Stimulated activated CD8-positive, alpha-beta memory T cell treated with anti-CD3 and anti-CD28 coated beads, Interleukin-7, amount 100 ng/mL, for 24 hours (primary cell): ENCODE measurements around the gene SLC25A39.

Experiments used
- DNase-seq: peaks from one replicate; pipeline ENCODE4 v3.0.0-alpha.2; 2020; ENCODE audit warnings: low read depth

Gene SLC25A39

DNA sequence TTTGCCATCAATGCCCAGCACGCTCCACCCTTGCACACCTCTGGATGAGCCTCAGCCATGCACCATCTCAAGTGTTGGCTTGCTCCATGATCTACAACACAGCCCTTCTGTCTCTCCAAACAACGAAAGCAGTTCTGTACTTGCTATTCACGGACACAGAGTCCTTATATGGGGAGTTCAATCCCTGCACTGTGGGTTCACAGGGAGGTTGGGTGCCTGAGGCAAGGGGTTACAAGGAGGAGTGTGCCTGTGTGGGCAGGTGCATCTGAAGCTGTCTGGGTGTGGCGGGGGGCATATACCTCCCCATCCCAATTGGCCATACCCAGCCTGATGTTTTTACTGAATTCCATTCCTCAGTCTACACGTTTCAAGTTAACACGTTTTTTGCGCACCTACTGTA lies 10.6 kb downstream of the SLC25A39 start:
- DNase-seq = no peak

DNA sequence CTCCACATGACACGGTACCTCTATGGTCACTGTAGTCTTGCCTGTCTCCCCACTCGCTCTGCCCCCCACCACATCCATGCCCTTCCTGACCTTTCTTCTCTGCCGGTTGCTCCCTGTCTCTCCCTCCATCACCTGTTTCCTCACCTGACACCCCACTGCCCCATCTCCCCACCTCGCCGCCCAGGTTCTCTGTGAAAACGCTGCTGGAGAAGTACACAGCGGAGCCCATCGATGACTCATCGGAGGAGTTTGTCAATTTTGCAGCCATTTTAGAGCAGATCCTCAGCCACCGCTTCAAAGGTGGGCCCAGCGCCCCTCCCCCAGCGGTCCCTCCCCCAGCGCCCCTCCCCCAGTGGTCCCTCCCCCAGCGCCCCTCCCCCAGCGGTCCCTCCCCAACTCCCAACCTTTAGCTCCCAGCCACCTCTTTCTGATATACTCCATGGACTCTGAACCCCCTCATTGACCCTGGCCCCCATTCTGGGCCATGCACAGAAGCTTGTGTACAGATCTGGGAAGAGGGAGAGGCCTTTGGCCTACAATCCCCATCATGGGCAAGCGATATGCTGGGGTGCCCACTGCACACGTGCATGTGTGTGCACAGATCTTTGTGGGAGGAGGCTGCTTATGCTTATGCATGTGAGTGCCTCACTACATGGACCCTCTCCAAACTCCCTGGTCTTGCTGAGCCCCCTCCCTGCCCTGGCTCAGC lies 12.1 kb downstream of the SLC25A39 start:
- no peak for DNase-seq

DNA sequence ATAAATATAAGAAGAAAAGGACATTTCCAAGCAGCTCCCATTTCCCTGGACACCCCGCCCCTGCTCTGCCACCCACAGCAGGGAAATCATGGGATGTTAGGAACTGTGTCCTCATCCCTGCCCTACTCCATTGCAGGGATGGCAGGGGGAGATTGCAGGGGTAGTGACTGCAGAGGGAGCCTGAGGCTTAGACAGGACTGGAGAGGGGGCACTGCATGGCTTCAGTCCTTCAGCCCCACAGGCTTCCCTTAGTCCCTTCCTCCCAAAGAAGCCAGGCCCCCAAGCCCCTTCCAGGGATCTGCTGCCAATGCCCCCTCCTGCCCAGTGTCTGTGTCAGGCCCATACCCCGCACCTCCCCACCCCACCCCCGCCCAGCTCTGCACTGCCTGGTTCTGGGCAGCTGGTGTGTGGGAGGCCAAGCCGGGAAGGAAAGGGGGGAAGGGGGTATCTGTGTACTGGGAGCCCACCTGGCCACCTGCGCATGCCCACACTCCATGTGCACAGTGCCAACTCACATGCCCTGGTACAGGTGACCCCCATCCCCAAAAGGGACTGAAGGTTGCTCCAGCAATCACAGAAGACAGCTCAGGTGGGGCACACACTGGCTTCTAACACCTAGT lies 13.0 kb downstream of the SLC25A39 start:
- no peak for DNase-seq

DNA sequence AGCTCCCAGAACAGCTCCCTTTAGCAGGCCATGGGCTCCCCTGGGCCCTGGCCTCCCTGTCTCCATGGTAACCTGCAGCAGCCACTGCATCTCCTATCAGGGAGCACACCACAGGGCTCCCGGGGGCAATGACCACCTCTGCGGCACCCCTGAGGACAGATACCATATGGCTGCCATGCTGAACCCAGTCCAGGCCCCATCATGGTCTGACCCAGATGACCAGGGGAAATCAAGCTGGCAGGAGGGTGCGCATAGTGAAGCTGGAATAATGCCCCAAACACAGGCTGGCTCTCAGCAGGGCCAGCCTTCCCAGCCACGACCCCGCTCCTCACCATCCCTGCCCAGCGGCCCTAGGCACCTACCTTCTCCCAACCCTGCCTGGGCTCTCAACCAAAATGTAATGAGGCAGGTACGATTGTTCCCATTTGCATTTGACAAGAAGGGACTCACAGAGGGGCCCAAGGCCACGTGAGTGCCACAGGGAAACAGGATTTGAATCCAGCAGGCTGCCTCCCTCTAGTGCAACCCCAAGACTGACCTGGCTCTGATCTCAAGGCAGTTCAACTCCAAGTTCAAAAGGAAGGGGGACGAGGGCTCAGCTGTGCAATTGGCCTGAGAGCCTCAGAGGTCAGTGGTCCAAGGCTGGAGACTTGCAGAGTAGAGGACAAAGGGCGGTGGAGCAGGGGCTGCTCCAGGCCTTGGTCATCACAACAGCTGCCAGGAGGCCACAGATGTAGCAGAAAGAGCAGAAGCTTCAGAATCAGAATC lies 13.8 kb downstream of the SLC25A39 start:
- DNase-seq = no peak

DNA sequence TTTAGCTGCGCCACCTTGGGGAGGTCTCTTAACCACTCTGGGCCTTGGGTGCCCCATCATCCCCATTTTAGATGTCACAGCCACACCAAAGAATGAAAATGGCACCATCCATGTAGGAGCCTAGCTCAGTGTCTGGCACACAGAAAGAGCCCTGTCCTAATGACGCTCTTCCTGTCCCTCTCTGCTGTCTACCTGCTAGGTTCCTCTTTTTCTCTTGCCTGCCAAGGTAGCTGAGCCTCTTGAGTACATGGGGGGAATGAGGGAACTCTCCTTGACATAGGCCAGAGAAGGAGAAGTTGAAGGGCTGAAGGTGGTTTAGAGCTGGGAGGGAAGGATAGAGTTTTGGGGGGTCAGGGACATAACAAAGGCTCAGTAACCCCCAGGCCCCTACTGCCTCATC lies 14.4 kb downstream of the SLC25A39 start:
- no peak for DNase-seq

DNA sequence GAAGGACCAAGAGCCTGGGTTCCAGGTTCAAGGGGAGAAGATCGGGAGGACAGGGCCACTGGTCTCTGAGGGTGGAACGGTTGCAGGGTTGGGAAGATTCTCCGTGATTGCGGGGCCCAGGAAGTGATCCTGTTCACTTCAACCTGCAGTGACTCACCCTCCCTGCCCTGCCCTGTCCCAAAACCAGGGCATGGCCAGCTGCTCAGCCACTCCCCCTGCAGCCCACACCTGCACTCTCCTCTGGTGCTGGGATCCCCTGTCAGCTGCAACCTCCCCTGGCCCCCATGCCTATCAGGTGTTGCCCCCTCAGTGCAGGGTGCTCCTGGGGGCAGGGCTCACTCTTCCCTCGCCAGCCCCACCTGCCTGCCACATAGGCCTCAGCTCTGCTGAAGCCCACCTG lies 15.2 kb downstream of the SLC25A39 start:
- DNase-seq = no peak

DNA sequence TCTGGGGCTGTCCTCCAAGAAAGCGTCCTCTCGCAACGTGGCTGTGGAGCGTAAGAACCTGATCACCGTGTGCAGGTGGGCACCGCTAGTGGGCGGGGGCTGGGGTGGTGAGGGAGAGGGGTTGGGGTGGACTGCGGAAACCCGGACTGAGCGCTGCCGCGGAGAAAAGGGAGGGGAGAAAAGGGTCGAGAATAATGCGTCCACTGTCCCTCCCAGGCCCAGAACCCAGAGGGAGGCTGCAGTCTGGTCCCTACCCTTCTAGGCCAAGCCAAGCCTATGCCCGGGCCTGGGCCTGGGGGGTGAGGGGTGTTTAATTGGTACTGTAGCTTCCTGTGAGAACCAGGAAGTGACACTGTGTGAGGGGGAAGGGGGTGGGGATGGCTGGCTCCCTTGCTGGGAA lies 15.8 kb downstream of the SLC25A39 start:
- no peak for DNase-seq

DNA sequence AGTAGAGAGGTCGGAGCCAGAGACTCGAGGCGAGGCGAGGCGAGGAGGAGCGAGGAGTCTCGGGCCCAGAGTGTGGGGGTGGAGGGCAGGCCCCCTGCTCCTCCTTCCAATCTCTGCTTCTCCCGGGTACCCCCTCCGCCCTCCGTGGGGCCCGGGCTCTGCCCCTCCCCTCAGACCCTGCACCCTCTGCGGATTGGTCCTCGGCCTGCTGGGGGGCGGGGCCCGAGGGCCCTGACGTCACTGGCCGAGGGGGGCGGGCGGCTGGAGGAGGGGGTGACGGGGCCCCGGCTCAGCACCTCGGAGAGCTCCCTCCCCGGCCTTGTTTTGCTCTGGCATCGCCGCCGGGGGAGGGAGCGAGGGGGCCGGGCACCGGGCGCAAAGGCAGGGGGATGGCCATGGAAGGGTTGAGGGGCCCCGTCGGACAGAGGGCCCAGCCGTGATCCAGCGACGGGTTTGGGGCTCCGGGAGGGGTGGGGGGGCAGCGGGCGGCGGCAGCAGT lies 16.3 kb downstream of the SLC25A39 start, which contains the start of gene RUNDC3A:
RUNDC3A (plus strand) TSS at position 282 of the 499 bp plus-strand sequence. CDS start 232 bp downstream, outside the sequence.
- peak; percentile 73 for DNase-seq

DNA sequence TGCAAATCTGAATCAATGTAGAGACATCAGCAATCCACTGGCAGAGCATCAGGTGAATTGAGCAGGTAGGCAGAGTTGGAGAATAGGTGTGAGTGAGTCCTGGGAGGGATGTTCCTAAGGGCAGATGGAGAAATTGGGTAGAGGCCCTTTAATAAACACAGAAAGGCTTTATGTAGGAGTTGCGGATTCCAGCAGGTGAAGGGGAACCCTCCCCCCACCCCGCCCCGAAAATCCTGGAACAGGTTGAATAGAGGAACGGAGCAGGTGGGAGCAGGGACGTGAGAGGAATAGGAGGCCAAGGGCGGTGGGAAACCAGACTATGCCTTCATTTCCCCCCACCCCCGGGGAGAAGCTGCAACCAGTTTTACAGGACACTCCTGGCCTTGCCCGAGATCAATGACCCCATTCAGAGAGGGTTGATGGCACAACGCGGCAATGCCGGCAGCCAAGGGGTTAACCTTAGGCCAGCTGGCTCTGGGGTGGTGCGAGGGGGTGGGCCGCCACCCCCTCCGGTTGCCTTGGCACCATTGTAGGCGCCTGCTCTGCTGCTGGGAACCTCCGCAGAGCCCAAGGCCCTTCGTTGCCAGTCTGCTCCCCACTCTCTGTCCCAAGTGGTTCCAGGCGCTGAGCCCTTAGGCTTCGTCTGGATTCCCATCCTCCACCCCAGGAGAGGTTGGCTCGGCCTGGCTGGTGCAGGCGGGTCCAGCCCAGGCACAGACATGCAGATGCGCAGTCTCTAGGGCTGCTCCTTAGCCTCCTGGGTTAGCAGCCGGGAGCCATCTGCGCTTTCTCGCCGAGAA lies 17.0 kb downstream of the SLC25A39 start:
- no peak for DNase-seq

DNA sequence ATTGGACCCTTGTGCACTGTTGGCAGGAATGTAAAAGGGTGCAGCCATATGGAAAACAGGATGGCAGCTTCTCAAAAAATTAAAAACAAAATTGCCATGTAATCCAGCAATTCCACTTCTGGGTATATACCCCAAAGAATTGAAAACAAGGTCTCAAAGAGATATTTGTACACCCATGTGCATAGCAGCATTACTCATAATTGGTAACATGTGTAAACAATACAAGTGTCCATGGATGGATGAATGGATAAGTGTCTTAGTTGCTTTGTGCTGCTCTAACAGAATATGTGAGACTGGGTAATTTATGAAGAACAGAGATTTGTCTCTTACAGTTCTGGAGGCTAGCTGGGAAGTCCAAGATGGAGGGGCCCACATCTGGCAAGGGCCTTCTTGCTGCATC lies 20.0 kb downstream of the SLC25A39 start:
- no peak for DNase-seq

DNA sequence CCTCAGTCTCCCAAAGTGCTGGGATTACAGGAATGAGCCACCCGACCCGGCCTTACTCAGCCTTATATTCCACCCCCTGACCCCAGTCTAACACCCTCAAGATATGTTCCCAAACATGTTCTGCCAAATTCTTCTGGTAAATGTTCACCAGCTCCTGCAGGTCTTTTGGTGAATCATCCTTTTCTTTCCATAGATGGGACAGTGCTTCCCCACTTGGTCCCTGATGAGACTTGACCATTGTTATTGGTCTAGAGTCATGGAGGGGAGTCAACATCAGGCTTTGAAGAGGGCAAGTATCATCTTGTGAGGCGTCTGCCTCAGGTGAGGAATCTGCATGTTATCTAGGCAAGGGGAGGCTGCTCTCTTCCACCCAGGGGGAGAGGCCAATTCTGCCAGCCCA lies 26.6 kb downstream of the SLC25A39 start:
- no peak for DNase-seq

DNA sequence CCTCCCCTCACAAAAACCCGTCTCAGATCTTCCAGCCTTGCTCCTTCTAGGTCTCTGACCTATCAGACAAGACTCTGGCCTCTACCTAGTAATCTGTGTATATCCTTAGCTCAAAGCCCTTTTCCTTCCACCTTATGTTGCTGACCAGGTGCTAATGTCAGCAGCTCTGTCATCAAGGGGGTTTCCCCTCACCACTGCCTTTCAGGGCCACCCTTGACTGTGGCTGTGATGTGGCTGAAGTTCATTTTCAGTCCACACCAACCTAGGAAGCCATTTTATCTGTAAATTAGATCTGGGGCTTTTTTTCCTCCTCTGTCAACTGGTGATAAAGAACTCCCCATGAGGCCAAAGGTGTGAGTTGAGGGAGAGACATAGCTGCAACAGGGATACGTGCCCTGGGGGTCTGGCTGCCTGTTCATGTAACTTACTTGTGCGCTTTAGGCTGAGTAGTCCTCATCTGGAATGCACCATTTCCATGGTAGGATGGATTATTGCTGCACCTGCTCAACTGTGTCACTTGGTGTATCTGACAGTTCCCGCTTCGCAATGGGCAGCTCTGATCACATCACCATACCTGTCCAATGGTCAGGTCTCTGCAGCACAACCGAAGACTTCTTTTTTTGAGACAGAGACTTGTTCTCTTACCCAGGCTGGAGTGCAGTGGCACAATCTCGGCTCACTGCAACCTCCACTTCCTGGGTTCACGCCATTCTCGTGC lies 31.0 kb downstream of the SLC25A39 start:
- no peak for DNase-seq

DNA sequence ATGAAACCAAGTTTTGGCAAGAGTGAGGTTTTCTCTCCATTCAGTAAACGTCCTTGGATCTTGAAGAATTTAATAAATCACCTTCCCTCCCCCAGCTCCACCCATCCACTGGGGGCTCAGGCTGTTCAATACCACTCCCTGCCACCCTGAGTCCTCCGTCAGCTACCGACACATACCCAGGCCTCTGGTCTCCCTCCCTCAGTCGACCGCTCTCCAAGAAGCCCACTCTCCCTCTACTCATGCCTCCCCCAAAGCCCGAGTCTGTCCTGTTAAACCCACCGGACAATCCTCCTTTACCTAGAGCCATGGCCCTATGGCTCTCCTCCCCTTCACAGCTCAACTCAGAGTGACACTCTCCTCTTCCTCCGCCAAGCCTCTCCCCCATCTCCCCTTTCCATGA lies 37.0 kb downstream of the SLC25A39 start:
- no peak for DNase-seq

DNA sequence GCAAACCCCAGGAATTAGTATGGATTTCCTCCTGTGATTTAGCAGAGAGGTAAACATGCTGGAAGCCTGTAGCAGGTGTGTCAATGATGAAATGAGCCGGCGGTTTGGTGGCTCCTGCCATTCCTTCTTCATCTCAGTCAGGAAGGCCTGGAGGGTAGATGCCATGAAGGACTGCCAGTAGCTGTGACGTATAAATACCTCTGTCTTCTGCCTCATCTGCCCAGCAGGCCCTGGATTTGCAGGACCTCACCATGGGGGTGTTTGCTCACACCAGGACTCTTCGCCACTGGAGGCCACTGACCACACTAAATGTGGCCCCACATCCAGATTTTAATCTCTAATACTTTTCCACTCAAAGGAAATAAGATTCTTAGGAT lies 40.6 kb downstream of the SLC25A39 start:
- no peak for DNase-seq

DNA sequence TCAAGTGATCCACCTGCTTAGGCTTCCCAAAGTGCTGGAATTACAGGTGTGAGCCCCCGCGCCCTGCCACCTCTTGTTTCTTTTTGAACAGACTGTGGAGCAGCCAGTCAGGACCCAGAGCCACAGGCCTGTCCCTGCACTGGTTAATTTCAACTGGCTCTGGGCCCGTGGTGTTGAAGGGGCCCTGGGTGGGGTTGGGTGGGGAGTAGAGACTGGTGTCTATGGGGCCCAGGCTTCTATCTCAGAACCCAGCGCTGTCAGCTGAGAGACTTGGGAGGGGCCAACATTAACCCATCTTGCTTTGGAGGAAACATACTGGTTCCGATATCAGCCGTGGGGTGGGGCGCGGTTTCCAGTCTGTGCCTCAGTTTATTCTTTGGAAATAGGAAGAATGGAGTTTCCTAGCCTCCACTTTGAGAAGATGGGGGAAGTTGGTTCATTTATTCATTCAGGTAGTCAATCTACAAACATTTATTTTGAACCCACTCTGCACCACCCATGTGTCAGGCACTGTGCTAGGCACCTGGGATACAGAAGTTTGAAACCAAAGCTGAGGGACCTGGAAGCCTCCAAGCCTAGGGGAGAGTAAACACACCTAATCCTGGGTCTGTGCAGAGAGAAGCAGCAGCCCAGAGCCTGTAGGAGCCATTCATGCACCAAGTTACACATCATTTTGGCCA lies 41.1 kb downstream of the SLC25A39 start:
- DNase-seq = no peak

DNA sequence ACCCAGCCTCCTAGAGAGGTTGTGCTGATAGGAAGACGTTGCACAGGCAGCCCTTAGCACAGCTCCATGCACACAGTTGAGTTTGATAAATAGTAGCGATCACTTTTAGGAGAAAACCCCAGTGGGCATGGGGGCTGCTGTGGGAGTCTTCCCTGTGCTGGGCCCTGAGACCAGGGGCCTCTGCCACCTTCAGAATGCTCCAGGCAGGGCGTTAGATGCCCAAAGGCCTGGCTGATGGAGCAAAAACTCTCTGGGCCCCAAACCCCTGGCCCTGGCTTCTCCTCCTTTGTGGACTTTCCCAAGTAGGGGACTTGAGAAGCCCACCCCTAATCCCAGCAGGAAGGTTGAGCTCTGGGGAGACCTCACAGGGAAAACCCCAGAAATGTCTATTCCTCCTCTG lies 42.4 kb downstream of the SLC25A39 start:
- DNase-seq = no peak

DNA sequence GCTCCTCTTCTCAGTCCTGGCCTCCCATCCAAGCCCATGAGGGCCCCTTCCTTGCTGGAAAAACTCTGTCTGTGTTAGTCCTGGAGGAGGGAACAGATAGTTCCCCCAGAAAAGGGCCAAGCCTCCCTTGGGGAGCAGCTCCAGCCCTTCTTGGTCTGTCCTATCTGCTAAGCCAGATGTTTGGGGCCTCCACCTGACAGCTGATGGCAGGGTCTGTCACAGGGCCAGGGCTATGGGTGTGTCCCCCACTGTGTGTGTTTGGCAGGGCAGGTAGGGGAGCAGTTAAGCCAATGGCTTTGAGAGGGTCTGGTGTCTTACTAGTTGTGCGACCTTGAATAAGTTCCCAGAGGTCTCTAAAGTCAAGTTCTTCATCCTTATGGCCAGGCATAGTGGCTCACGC lies 43.1 kb downstream of the SLC25A39 start:
- no peak for DNase-seq

DNA sequence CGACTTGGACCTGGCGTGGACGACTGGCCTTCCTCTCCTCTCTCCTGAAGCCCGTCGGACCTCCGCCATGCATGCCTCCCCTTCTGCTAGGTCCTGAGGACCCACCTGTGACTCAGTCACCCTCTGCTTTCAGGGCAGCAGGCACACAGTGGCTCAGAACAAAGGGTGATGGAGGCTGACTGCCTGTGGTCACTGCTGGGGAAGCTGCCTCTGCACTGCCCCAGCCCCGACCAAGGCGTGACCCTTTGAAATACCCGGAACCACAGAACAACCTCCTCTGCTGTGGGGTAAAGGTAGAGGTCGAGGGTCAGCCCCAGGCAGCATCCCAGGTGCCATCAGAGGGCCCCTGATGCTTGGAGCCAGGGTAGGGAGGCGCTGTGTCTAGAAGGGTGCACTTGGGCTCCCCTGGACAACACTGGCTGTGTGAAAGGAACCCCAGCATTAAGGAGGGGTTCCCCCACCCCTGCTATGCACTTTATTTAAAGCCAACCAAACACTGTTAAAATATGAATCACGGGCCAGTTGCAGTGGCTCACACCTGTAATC lies 44.2 kb downstream of the SLC25A39 start:
- DNase-seq = no peak

DNA sequence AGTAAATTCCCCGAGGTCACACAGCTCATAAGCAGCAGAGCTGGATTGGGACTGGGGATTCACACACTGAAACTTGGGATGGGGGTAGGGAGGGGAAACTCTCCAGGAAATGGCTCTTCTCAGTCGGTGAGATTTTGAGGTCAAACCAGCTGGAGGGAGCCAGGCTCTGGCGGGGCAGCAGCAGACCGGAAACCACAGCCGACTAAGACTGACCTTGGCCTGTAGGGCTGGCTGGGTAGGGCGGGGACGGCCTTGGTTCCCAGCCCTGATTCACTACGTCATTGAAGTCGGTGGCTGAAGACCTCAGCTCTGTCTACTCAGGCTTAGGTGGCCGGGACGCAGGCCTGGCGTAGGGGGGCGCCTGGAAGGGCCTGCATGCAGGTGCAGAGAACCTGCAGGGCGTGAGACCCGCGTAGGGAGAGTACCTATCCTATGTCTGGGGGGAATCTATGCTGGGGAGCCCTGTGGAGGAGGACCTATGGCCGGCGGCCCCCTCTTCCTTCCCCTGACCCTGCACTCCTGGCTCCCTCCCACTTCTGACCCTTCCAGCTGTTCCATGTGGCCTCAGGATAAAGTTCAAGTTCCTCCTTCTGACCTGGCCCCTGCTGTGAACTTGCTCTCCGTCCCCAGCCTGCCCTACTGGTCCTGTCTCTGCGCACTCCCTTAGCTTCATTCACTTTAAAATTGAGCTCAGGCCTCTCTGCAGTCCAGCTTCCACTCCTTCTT lies 44.8 kb downstream of the SLC25A39 start:
- no peak for DNase-seq

DNA sequence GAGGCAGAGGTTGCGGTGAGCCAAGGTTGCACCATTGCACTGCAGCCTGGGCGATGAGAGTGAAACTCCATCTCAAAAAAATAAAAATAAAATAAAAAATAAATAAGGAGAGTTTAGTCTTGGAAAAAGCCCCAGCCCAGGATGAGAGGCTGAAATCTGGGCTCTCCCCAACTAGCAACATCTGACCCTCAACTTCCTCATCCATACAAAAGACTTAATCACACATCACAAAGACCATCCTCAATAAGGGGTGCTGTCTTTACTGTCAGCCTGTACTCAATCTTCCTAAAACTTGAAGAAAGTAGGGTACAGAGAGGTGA lies 45.3 kb downstream of the SLC25A39 start:
- DNase-seq = no peak
